GM12878 (cell line): ENCODE data around the gene OPCML. TPM values are rescaled to one million over a fixed set of nuclear protein-coding genes. Genes with fewer than 3 reads are reported as not detected.

Experiments
- ATAC-seq: fragments of 200-7000 bp; cut with Tn5 transposase; 3 replicates; pipeline ENCODE4 v1.9.1; 2020; ENCODE audit warnings: mild to moderate bottlenecking, moderate library complexity
- BruUV-seq: library from RNA; stranded (reverse); fragments of 400-500 nt; replicated peaks from 2 replicates; lab custom pipeline; 2021; lab: Mats Ljungman, UMichigan
- CTCF ChIA-PET: fragments of 300-600 bp; sonication (Branson Sonifier 250); formaldehyde crosslinking; extraction: SDS; loops from one replicate; lab custom pipeline; 2021; ENCODE audit warnings: inconsistent platforms; lab: Yijun Ruan, JAX
- POLR2A ChIA-PET: fragments of 350-600 bp; formaldehyde crosslinking; extraction: SDS; loops from one replicate; lab custom pipeline; 2021; ENCODE audit warnings: inconsistent platforms; lab: Charles Lee
- RAD21 ChIA-PET: fragments of 300-600 bp; sonication (Branson Sonifier 250); formaldehyde crosslinking; loops from one replicate; lab custom pipeline; 2023; ENCODE audit warnings: antibody characterized with exemption; ENCODE audit not compliant: unreplicated experiment; lab: Charles Lee
- SMC1A ChIA-PET: fragments of 300-600 bp; sonication (Branson Sonifier 250); formaldehyde crosslinking; loops from one replicate; lab custom pipeline; 2023; ENCODE audit not compliant: unreplicated experiment, uncharacterized antibody; lab: Charles Lee
- DNase-seq: peaks from one replicate; pipeline ENCODE4 v3.0.0-alpha.2; 2011; ENCODE audit warnings: low read depth, low spot score
- FAIRE-seq: peaks from 3 replicates; lab custom pipeline; 2011; peaks lifted over from hg19 to GRCh38; lab: Jason Lieb, UNC
- H2AFZ ChIP-seq: 2 replicates; pipeline ENCODE4 v1.6.0; 2011; ENCODE audit warnings: low read depth, low read length, control low read depth; ENCODE audit not compliant: control insufficient read depth
- H3K27ac ChIP-seq: 2 replicates; pipeline ENCODE4 v1.5.1; 2011; ENCODE audit warnings: control low read depth; ENCODE audit not compliant: control insufficient read depth, insufficient read depth
- H3K27me3 ChIP-seq, 2 experiments: replicated peaks in 1 of 2; 2 replicates each; pipeline versions ENCODE4 v1.6.0 to v1.6.1; 2011; ENCODE audit warnings: low read length in 1 of 2; ENCODE audit not compliant: control insufficient read depth in 2 of 2, insufficient read depth in 2 of 2
- H3K36me3 ChIP-seq, 2 experiments: 2 replicates each; pipeline ENCODE4 v1.5.1; 2011; ENCODE audit warnings: low read length in 1 of 2; ENCODE audit not compliant: control insufficient read depth in 2 of 2, insufficient read depth in 2 of 2
- H3K4me1 ChIP-seq: 2 replicates; pipeline ENCODE4 v1.6.1; 2011; ENCODE audit warnings: mild to moderate bottlenecking, low read length, moderate library complexity, mixed read lengths; ENCODE audit not compliant: control insufficient read depth, insufficient read depth
- H3K4me2 ChIP-seq: 2 replicates; pipeline ENCODE4 v1.6.0; 2011; ENCODE audit warnings: control low read depth; ENCODE audit not compliant: control insufficient read depth, insufficient read depth
- H3K4me3 ChIP-seq: fragments of 200-600 bp; sonication (generic); 2 replicates; pipeline ENCODE4 v1.5.1; 2016
- H3K79me2 ChIP-seq: 2 replicates; pipeline ENCODE4 v1.6.0; 2011; ENCODE audit warnings: low read length; ENCODE audit not compliant: control insufficient read depth, insufficient read depth
- H3K9ac ChIP-seq: 2 replicates; pipeline ENCODE4 v1.8.0; 2011; ENCODE audit warnings: low read length, control low read depth, mixed read lengths; ENCODE audit not compliant: control insufficient read depth, insufficient read depth
- H3K9me3 ChIP-seq: replicated peaks from 3 replicates; pipeline ENCODE4 v1.5.1; 2011; ENCODE audit warnings: mild to moderate bottlenecking, low read length; ENCODE audit not compliant: control insufficient read depth, insufficient read depth
- H4K20me1 ChIP-seq: 2 replicates; pipeline ENCODE4 v1.6.0; 2011; ENCODE audit not compliant: control insufficient read depth, insufficient read depth
- BCLAF1 ChIP-seq: fragments of 450-650 bp; IDR thresholded peaks from 2 replicates; pipeline ENCODE4 v1.6.1; 2017; ENCODE audit warnings: antibody characterized with exemption, mild to moderate bottlenecking, moderate library complexity
- CHD1 ChIP-seq: IDR thresholded peaks from 2 replicates; pipeline ENCODE4 v1.6.1; 2012; ENCODE audit warnings: low read depth, low read length, improper control_type of control experiment
- CTCF ChIP-seq, 3 experiments: IDR thresholded peaks in 2 of 3; conservative IDR thresholded peaks in 1 of 3; 2 replicates each; pipeline ENCODE4 v1.5.1; 2011; ENCODE audit warnings: low read depth in 3 of 3, low read length in 3 of 3, mild to moderate bottlenecking in 3 of 3, control low read depth in 2 of 3, moderate library complexity in 2 of 3, inconsistent platforms in 1 of 3, mixed read lengths in 1 of 3; ENCODE audit not compliant: control insufficient read depth in 2 of 3, insufficient read depth in 1 of 3; ENCODE audit errors: extremely low read depth in 1 of 3
- ETV6 ChIP-seq, 2 experiments: fragments of 450-650 bp in 1 of 2; IDR thresholded peaks in 1 of 2; conservative IDR thresholded peaks in 1 of 2; 2 replicates each; pipeline ENCODE4 v1.6.1; 2014; ENCODE audit warnings: antibody characterized with exemption in 1 of 2, borderline replicate concordance in 1 of 2, low read depth in 1 of 2, mild to moderate bottlenecking in 1 of 2, moderate library complexity in 1 of 2
- HDAC6 ChIP-seq: fragments of 200-600 bp; sonication (generic); IDR thresholded peaks from one replicate; pipeline ENCODE4 v1.8.0; 2017; ENCODE audit warnings: antibody characterized with exemption; ENCODE audit not compliant: unreplicated experiment
- IKZF1 ChIP-seq: fragments of 450-650 bp; conservative IDR thresholded peaks from 2 replicates; pipeline ENCODE4 v1.6.1; 2017; ENCODE audit warnings: antibody characterized with exemption, mild to moderate bottlenecking
- LARP7 ChIP-seq: fragments of 450-650 bp; IDR thresholded peaks from 2 replicates; pipeline ENCODE4 v1.6.1; 2017; ENCODE audit warnings: mild to moderate bottlenecking
- MAX ChIP-seq: IDR thresholded peaks from 2 replicates; pipeline ENCODE4 v1.6.1; 2012; ENCODE audit warnings: low read depth, low read length, improper control_type of control experiment
- MTA3 ChIP-seq: IDR thresholded peaks from 2 replicates; pipeline ENCODE4 v1.6.1; 2012; ENCODE audit warnings: low read length, inconsistent platforms, borderline replicate concordance
- SKIL ChIP-seq: fragments of 450-650 bp; IDR thresholded peaks from 2 replicates; pipeline ENCODE4 v1.6.1; 2017; ENCODE audit warnings: mild to moderate bottlenecking, low read depth, inconsistent platforms; ENCODE audit not compliant: poor library complexity, severe bottlenecking
- SMC3 ChIP-seq: IDR thresholded peaks from 2 replicates; pipeline ENCODE4 v1.6.1; 2011; ENCODE audit warnings: low read length, improper control_type of control experiment, borderline replicate concordance
- TCF7 ChIP-seq: IDR thresholded peaks from 2 replicates; pipeline ENCODE4 v1.6.1; 2014; ENCODE audit warnings: antibody characterized with exemption, borderline replicate concordance
- ZBTB33 ChIP-seq: fragments of 450-650 bp; IDR thresholded peaks from 2 replicates; pipeline ENCODE4 v1.6.1; 2017; ENCODE audit warnings: mild to moderate bottlenecking
- WGBS: methylation state at CpG from one replicate; pipeline ENCODE4 v1.1.6; 2016; ENCODE audit warnings: low lambda C conversion rate; ENCODE audit not compliant: insufficient replicate concordance, insufficient coverage; ENCODE audit errors: missing lambda C conversion rate; 5-methylcytosine and 5-hydroxymethylcytosine counted together
- in situ Hi-C: fragments of 300-500 bp; cut with MboI; formaldehyde crosslinking; loops from 9 replicates; pipeline ENCODE4 v1.14.3; 2018; ENCODE audit warnings: mixed read lengths
- intact Hi-C: fragments of 100-400 bp; cut with micrococcal nuclease; formaldehyde crosslinking; loops from one replicate; pipeline ENCODE4 v1.14.2; 2022; ENCODE audit not compliant: unreplicated experiment
- polyA plus RNA-seq, 11 experiments: library from polyadenylated mRNA; depleted of rRNA in 4 of 11; unstranded in 6 of 11; stranded (reverse) in 5 of 11; fragments of >200 nt; fragmentation: Nextera tagmentation in 4 of 11; fragmentation: Illumina TruSeq in 1 of 11; extraction: Ambion mirVana in 4 of 11; extraction: Trizol in 1 of 11; gene quantifications; 1 replicate in 1 of 11; 2 replicates in 10 of 11; pipeline versions ENCODE4 v1.2.1 to v1.2.3, GENCODE V29; 2011 to 2016; ENCODE audit warnings: inconsistent platforms in 2 of 11, missing spikeins in 2 of 11, low read depth in 1 of 11
- total RNA-seq, 4 experiments: library from RNA; depleted of rRNA in 3 of 4; stranded (reverse); fragments of >200 nt in 3 of 4; fragmentation: Illumina TruSeq in 1 of 4; extraction: Trizol in 1 of 4; gene quantifications; 2 replicates each; pipeline versions ENCODE4 v1.2.1 to v1.2.3, GENCODE V29; 2013 to 2021

The OPCML gene
- total and polyA plus RNA-seq, 10 of the 15 experiments (the other 5 are each of a cell fraction or from before 2014, with no cell fraction given): 0.84 TPM; not detected in 9

- TF ChIP-seq ETV6 (conservative IDR thresholded peaks at IDR 0.05 in 1 of 2, IDR thresholded peaks at IDR 0.05 in 1 of 2; ENCODE audit: borderline replicate concordance in 1 of 2, low read depth in 1 of 2) (no peak), BCLAF1 (no peak), TCF7 (no peak), MTA3 (no peak), SKIL (no peak), SMC3 (no peak), HDAC6 (no peak), CHD1 (no peak), IKZF1 (no peak), ZBTB33 (no peak), LARP7 (no peak), CTCF (IDR thresholded peaks at IDR 0.05 in 2 of 3, conservative IDR thresholded peaks at IDR 0.05 in 1 of 3; ENCODE audit: control insufficient read depth in 2 of 3, extremely low read depth in 1 of 3, insufficient read depth in 1 of 3, low read depth in 3 of 3, low read length in 3 of 3) (no peak), MAX (no peak)
- H3K4me2 ChIP-seq: no peak overlapping the region
- H3K27ac ChIP-seq: no peak overlapping the region
- no peak overlapping the region for H2AFZ ChIP-seq
- WGBS: 10% methylated on average over 2 of the region's 2 CpGs
- ChIA-PET CTCF (no interaction called here), RAD21 (no interaction called here), POLR2A (no interaction called here), SMC1A (no interaction called here)
- H3K9ac ChIP-seq: no peak overlapping the region
- H3K4me3 ChIP-seq: no peak overlapping the region
- no peaks in the 10 kb centered on the region; a peak in 1 of 4 replicates for H3K27me3 ChIP-seq
- DNase-seq (no peak), FAIRE-seq (no peak), ATAC-seq (no peak)
- H3K4me1 ChIP-seq: no peaks in the 10 kb centered on the region
- no peaks in the 10 kb centered on the region for H4K20me1 ChIP-seq
- H3K36me3 ChIP-seq: no peaks in the 10 kb centered on the region
- no TSS peak for BruUV-seq
- intact Hi-C loops (no loop called here), in situ Hi-C loops (no loop called here)
- H3K79me2 ChIP-seq: no peaks in the 10 kb centered on the region
- H3K9me3 ChIP-seq: no peaks in the 10 kb centered on the region
Measured at GRCh38 chr11:132658696-132659095, 873.6 kb downstream of the OPCML start.
